HFFc6 (cell line): ENCODE measurements around the gene ANTXR1. TPM values are rescaled to one million over a fixed set of nuclear protein-coding genes. Genes with fewer than 3 reads are reported as not detected.

Experiments
- DNase-seq: peaks from one replicate; pipeline ENCODE4 v3.0.0-alpha.2; 2018
- H3K27ac Mint-ChIP-seq: 2 replicates; pipeline ENCODE4 v1.8.0; 2020; ENCODE audit warnings: mild to moderate bottlenecking, mixed read lengths
- H3K27me3 Mint-ChIP-seq: 2 replicates; pipeline ENCODE4 v1.8.0; 2021; ENCODE audit warnings: mild to moderate bottlenecking, moderate library complexity, mixed read lengths; ENCODE audit not compliant: insufficient read depth
- H3K36me3 Mint-ChIP-seq: 2 replicates; pipeline ENCODE4 v1.8.0; 2021; ENCODE audit warnings: low read depth, mixed read lengths
- H3K4me1 Mint-ChIP-seq: 2 replicates; pipeline ENCODE4 v1.8.0; 2020; ENCODE audit warnings: low read depth, mixed read lengths
- H3K4me3 Mint-ChIP-seq: 2 replicates; pipeline ENCODE4 v1.8.0; 2020; ENCODE audit warnings: mild to moderate bottlenecking, moderate library complexity, mixed read lengths
- H3K9me3 Mint-ChIP-seq: 2 replicates; pipeline ENCODE4 v1.8.0; 2020; ENCODE audit warnings: mild to moderate bottlenecking, mixed read lengths
- CTCF ChIP-seq: fragments of 200-600 bp; sonication (generic); IDR thresholded peaks from 2 replicates; pipeline ENCODE4 v1.5.0; 2021; ENCODE audit warnings: antibody characterized with exemption, mild to moderate bottlenecking
- total RNA-seq, 6 experiments: library from RNA; stranded (reverse); fragmentation: NEBNext Ultra II Directional; extraction: Animal tissue kit (Norgen Biotek cat#: 25700); gene quantifications; 2 replicates in 1 of 6; 3 replicates in 5 of 6; pipeline ENCODE4 v1.2.3, GENCODE V29; 2021

ANTXR1 gene
- total RNA-seq, 6 experiments from 2014 or later: 98.0 to 137 (median 124) TPM

- H3K27ac Mint-ChIP-seq: no peak overlapping the region
- TF ChIP-seq CTCF: no peak
- H3K36me3 Mint-ChIP-seq: peaks cover 50% of the 10 kb centered on the region
- no peak overlapping the region for H3K4me3 Mint-ChIP-seq
- no peaks in the 10 kb centered on the region for H3K9me3 Mint-ChIP-seq
- DNase-seq: no peak
- peaks cover 36% of the 10 kb centered on the region for H3K4me1 Mint-ChIP-seq
- H3K27me3 Mint-ChIP-seq: no peaks in the 10 kb centered on the region
Observed at GRCh38 chr2:69131983-69132675, 119.2 kb downstream of the ANTXR1 start.

GRCh38 chr2:69132960-69133590 lies 120.1 kb downstream of the ANTXR1 start:
- no peak overlapping the region for H3K4me3 Mint-ChIP-seq
- H3K9me3 Mint-ChIP-seq: no peaks in the 10 kb centered on the region
- no peak overlapping the region; the same call in 1 of the 2 replicates for H3K27ac Mint-ChIP-seq
- TF ChIP-seq CTCF: no peak
- DNase-seq: no peak
- peaks cover 50% of the 10 kb centered on the region for H3K36me3 Mint-ChIP-seq
- no peaks in the 10 kb centered on the region for H3K27me3 Mint-ChIP-seq
- H3K4me1 Mint-ChIP-seq: peaks cover 43% of the 10 kb centered on the region

- no peak for TF ChIP-seq CTCF
- no peaks in the 10 kb centered on the region for H3K9me3 Mint-ChIP-seq
- H3K4me1 Mint-ChIP-seq: peaks cover 52% of the 10 kb centered on the region
Observed at GRCh38 chr2:69133898-69134297, 120.9 kb downstream of the ANTXR1 start.

GRCh38 chr2:69134306-69134945 lies 121.4 kb downstream of the ANTXR1 start:
- Mint-ChIP-seq H3K27ac (no peak overlapping the region), H3K4me1 (peaks cover 57% of the 10 kb centered on the region), H3K36me3 (peaks cover 41% of the 10 kb centered on the region), H3K4me3 (no peak overlapping the region), H3K9me3 (no peaks in the 10 kb centered on the region), H3K27me3 (no peaks in the 10 kb centered on the region)
- DNase-seq: no peak
- TF ChIP-seq CTCF: no peak

More at GRCh38 chr2:69133898-69134297, 120.9 kb downstream of the ANTXR1 start:
- H3K27me3 Mint-ChIP-seq: no peaks in the 10 kb centered on the region
- H3K36me3 Mint-ChIP-seq: peaks cover 43% of the 10 kb centered on the region
- H3K27ac Mint-ChIP-seq: no peak overlapping the region
- DNase-seq: no peak
- no peak overlapping the region for H3K4me3 Mint-ChIP-seq

- H3K4me1 Mint-ChIP-seq: peaks cover 79% of the 10 kb centered on the region
- peak overlapping the region; percentile 74 for H3K4me3 Mint-ChIP-seq
- H3K9me3 Mint-ChIP-seq: no peaks in the 10 kb centered on the region
- no peak for TF ChIP-seq CTCF
- H3K36me3 Mint-ChIP-seq: peaks cover 31% of the 10 kb centered on the region
- H3K27ac Mint-ChIP-seq: peak overlapping the region; percentile 80
- peak; percentile 73 for DNase-seq
- no peaks in the 10 kb centered on the region for H3K27me3 Mint-ChIP-seq
Observed at GRCh38 chr2:69138247-69138772, 125.3 kb downstream of the ANTXR1 start.
